GM21360 (cell line): ENCODE data around the gene FAM193A.
"Not testable (repeated sequence)": the region's sequence is repeated elsewhere in the genome, so short reads cannot be mapped to it uniquely, and the experiment has no call there.

Source experiments
- ATAC-seq: cut with Tn5 transposase; IDR thresholded peaks from one replicate; pipeline ENCODE4 v1.9.1; 2021; ENCODE audit warnings: mild to moderate bottlenecking, moderate library complexity; ENCODE audit not compliant: unreplicated experiment

FAM193A gene

DNA sequence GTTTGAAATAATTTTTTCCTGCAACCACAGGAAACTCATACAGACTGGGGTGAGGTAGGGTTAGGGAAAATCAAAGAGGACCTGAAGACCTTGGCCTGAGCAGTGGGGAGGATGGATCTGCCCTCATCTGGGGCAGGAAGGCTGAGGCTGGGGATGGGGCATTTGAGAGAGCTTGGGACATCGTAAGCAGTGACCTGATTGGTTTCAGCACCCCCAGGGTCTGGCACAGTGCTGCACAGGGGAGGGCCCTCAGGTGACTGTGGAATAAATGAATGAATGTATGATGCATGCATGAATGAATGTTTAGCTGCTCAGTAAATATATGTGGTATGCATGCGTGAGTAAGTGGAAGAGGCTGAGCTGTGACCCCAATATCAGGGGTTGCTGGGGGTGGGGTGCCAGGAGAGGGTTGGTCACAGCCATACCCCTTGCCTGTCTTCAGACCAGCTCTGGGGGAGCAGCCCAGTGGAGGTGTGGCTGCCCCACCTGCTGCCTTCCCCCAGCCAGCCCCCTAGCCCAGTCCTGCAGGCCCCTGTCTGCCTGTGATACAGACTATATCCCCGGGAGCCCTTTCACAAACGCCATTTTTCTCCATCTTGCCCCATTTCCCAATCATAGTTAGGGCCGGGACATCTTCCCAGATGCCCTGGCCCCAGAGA is 230.7 kb downstream of the FAM193A start:
- ATAC-seq: no peak

DNA sequence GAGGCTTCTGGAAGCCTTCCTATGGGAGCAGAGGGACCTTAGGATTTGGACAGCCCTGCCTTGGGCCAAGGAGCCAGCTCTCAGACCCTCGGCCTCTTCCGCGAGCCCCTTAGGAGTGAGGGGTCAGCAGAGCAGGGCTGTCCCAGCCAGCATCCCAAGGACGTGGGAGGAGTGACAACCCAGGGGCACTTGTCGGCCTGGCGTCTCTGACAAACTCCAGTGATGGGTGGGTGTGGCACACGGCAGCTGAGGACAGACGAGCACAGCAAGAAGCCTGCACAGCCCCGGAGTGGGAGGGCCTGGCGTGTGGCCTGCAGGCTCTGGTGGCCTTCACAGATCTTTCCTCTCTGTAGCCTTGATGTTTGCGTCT is 231.2 kb downstream of the FAM193A start:
- ATAC-seq: no peak

DNA sequence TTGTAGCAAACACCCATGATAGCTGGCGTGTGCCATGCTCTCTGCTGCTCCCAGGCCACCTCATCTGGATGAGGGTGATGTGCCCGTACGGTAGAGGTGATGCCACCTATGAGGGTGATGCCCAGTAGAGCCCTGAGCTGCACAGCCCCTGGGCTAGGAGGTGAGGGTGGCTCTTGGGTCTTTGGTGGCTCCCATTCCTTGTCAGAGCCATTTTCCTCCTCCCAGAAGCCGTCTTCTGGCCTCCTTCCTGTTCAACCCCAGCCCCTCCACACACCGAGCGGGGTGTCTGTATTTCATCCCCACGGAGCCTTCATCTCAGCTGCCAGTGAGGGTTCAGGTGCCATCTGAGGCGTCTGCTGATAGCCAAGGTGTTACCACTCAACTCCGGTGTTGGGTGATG is 231.7 kb downstream of the FAM193A start:
- ATAC-seq: no peak

DNA sequence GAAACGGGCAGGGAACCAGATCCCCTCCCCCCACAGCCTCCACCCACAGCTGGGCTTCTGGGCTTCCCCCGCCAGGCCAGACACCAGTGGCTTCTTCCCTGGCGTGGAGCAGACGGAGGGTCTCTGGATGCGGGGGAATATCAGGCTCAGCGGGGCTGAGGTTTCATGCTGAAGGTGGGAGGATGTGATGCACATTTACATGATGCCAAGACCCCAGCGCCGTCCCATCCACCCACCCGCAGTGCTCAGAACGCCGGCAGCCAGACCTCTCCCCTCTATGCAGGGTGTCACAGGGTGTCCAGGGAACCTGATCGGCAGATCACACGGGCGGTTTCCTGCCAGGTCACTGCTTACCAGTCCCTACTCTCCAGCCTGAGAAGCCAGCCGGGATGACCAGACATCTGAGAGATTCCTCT is 232.5 kb downstream of the FAM193A start:
- ATAC-seq: no peak

DNA sequence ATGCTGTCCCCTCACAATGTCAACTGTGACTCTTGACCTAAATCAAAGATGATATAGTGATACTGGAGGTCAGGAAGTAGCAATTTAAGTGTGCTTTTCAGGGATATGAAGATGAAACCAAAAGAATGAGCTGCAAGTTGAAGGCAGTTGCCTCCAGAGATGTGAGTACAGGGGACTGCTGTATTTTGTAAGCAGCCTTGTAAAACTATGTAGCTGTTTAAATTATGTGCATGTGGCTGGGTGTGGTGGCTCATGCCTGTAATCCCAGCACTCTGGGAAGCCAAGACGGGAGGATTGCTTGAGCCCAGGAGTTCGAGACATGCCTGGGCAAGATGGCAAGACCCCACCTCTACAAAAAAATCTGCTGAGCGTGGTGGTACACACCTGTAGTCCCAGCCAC is 234.8 kb downstream of the FAM193A start:
- ATAC-seq: no peak

DNA sequence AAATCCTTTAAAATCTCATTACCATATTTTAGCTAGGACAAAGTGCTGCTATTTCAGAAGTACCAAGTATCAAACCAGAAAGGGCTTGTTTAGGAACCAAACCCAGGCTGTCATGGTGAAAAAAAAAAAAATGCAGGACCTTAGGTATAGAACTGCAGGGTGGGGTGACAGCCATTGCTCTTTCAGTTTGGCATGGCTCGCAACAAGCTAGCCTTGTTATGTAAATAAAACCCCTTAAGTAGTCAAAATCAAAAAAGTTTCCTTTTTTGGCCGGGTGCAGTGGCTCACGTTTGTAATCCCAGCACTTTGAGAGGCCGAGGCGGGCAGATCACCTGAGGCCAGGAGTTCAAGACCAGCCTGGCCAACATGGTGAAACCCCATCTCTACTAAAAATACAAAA is 244.2 kb downstream of the FAM193A start:
- not testable (repeated sequence) for ATAC-seq

DNA sequence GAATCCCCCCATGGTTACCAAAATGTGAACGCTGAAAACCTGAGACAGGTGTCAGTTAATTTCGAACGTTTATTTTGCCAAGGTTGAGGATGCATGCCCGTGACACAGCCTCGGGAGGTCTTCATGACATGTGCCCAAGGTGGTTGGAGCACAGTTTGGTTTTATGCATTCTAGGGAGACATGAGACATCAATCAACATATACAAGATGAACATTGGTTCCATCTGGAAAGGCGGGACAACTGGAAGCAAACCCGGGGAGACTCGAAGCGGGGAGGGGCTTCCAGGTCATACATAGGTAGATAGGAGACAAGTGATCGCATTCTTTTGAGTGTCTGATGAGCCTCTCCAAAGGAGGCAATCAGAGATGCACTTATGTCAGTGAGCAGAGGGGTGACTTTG is 245.5 kb downstream of the FAM193A start:
- ATAC-seq: no peak
